Thyroid gland (tissue), 4 donors: ENCODE data around the gene HOXA7. TPM values are rescaled to one million over a fixed set of nuclear protein-coding genes. Genes with fewer than 3 reads are reported as not detected.

Source experiments
- DNase-seq, 2 donors: peaks; one replicate each; pipeline ENCODE4 v3.0.0-alpha.2; 2019
- H3K27ac ChIP-seq, 3 donors: fragments of 200-600 bp; sonication (generic); 1 replicate in 2 of 3; 2 replicates in 1 of 3; pipeline ENCODE4 v1.5.1; 2016 to 2019; ENCODE audit warnings: mild to moderate bottlenecking in 1 of 3, moderate library complexity in 1 of 3
- H3K27me3 ChIP-seq: fragments of 200-600 bp; sonication (generic); one replicate; pipeline ENCODE4 v1.5.1; 2019
- H3K36me3 ChIP-seq, 2 donors: fragments of 200-600 bp; sonication (generic); one replicate each; pipeline ENCODE4 v1.5.1; 2016 to 2019
- H3K4me1 ChIP-seq, 2 donors: fragments of 200-600 bp; sonication (generic); one replicate each; pipeline ENCODE4 v1.5.1; 2017 to 2019
- H3K4me3 ChIP-seq, 3 donors: fragments of 200-600 bp; sonication (generic); replicated peaks in 1 of 3; 1 replicate in 2 of 3; 2 replicates in 1 of 3; pipeline ENCODE4 v1.5.1; 2016; ENCODE audit warnings: mild to moderate bottlenecking in 1 of 3
- H3K9me3 ChIP-seq: fragments of 200-600 bp; sonication (generic); one replicate; pipeline ENCODE4 v1.5.1; 2017
- POLR2A ChIP-seq, 2 donors: fragments of 450-650 bp; IDR thresholded peaks; one replicate each; pipeline ENCODE4 v1.6.1; 2017; ENCODE audit warnings: antibody characterized with exemption in 2 of 2, mild to moderate bottlenecking in 2 of 2, moderate library complexity in 1 of 2
- WGBS, 2 donors: methylation state at CpG; one replicate each; pipeline ENCODE4 v1.1.5; 2017; 5-methylcytosine and 5-hydroxymethylcytosine counted together
- intact Hi-C: fragments of 100-400 bp; cut with DNase I; formaldehyde crosslinking; loops from one replicate; pipeline ENCODE4 v1.15.1; 2023
- total RNA-seq, 4 donors: library from RNA; depleted of rRNA; stranded (reverse); fragments of >200 nt; gene quantifications; one replicate each; pipeline ENCODE4 v1.2.3, GENCODE V29; 2016
- TF ChIP-seq, protein P1 (sequence below), 6 experiments: fragments of 200-600 bp in 3 of 6; fragments of 450-650 bp in 3 of 6; sonication (generic) in 3 of 6; IDR thresholded peaks; one replicate each; pipeline ENCODE4 v1.5.1; 2016 to 2019; ENCODE audit warnings: antibody characterized with exemption in 6 of 6, mild to moderate bottlenecking in 2 of 6, inconsistent platforms in 1 of 6, moderate library complexity in 1 of 6

HOXA7 gene
- total RNA-seq, 4 donors from 2014 or later: 0.34 to 2.1 (median 0.74) TPM

GRCh38 chr7:27119412-27119911, 37.0 kb downstream of the HOXA7 start:
- Histone ChIP-seq H3K9me3 (no peaks in the 10 kb centered on the region), H3K27ac (no peak overlapping the region), H3K27me3 (peaks cover 25% of the 10 kb centered on the region), H3K4me1 (peaks cover 0 to 4% of the 10 kb centered on the region in 2 donors), H3K36me3 (no peaks in the 10 kb centered on the region), H3K4me3 (no peak overlapping the region)
- 38 to 40% methylated on average over 1 of the region's 1 CpG for WGBS, 2 donors
- intact Hi-C loops: no loop called here
- DNase-seq: no peak
- TF ChIP-seq POLR2A (IDR thresholded peaks at IDR 0.05): no peak
- TF ChIP-seq, protein P1, sequence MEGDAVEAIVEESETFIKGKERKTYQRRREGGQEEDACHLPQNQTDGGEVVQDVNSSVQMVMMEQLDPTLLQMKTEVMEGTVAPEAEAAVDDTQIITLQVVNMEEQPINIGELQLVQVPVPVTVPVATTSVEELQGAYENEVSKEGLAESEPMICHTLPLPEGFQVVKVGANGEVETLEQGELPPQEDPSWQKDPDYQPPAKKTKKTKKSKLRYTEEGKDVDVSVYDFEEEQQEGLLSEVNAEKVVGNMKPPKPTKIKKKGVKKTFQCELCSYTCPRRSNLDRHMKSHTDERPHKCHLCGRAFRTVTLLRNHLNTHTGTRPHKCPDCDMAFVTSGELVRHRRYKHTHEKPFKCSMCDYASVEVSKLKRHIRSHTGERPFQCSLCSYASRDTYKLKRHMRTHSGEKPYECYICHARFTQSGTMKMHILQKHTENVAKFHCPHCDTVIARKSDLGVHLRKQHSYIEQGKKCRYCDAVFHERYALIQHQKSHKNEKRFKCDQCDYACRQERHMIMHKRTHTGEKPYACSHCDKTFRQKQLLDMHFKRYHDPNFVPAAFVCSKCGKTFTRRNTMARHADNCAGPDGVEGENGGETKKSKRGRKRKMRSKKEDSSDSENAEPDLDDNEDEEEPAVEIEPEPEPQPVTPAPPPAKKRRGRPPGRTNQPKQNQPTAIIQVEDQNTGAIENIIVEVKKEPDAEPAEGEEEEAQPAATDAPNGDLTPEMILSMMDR (IDR thresholded peaks at IDR 0.05): no peak

GRCh38 chr7:27118580-27118979, 37.9 kb downstream of the HOXA7 start:
- peaks cover 32% of the 10 kb centered on the region for H3K27me3 ChIP-seq
- intact Hi-C loops: no loop called here
- H3K27ac ChIP-seq: peak overlapping the region in 1 of 3 donors; percentile 80
- H3K4me3 ChIP-seq: no peak overlapping the region
- no peaks in the 10 kb centered on the region for H3K36me3 ChIP-seq
- 23 to 31% methylated on average over 3 of the region's 3 CpGs for WGBS, 2 donors
- H3K9me3 ChIP-seq: no peaks in the 10 kb centered on the region
- DNase-seq: no peak
- TF ChIP-seq, protein P1 (IDR thresholded peaks at IDR 0.05): no peak
- no peak for TF ChIP-seq POLR2A (IDR thresholded peaks at IDR 0.05)
- peaks cover 0 to 4% of the 10 kb centered on the region in 2 donors for H3K4me1 ChIP-seq

DNA sequence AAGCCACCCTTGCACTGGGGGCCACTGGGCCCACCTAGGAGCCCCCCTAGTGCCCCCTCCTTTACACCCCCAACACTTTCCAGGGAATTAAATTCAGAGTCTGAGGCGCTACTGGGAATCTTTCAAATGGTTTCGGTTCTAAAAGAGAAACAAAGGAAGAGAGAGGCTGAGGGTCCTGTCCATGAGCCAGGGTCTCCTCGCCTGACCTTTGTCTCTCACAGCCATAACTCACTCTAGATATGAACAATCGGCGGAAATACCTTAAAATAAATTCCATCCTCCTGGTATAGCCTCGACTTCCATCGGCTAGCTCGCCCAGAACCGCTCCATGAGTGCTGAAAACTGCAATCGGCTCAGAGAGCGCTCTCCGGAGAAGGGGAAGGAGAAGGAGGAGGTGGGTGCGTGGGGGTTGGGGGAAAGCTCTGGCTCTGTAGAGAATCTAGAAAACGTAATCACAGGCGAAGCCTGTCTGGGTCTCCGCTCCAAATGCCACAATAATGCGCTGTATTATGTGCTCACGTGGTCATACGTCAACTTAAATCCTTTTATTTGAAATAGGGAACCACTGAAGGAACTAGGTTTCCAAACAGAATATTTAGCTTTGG, 38.5 kb downstream of the HOXA7 start:
- H3K4me1 ChIP-seq: peaks cover 0 to 4% of the 10 kb centered on the region in 2 donors
- no peaks in the 10 kb centered on the region for H3K36me3 ChIP-seq
- peak overlapping the region in 1 of 3 donors; percentile 8 for H3K4me3 ChIP-seq
- peaks cover 36% of the 10 kb centered on the region for H3K27me3 ChIP-seq
- no peaks in the 10 kb centered on the region for H3K9me3 ChIP-seq
- no peak for DNase-seq
- no peak for TF ChIP-seq POLR2A (IDR thresholded peaks at IDR 0.05)
- TF ChIP-seq, protein P1 (IDR thresholded peaks at IDR 0.05): no peak
- intact Hi-C loops: no loop called here
- 8 to 16% methylated on average over 19 of the region's 19 CpGs for WGBS, 2 donors
- H3K27ac ChIP-seq: peak overlapping the region; percentile 23 to 80 (median 52)

DNA sequence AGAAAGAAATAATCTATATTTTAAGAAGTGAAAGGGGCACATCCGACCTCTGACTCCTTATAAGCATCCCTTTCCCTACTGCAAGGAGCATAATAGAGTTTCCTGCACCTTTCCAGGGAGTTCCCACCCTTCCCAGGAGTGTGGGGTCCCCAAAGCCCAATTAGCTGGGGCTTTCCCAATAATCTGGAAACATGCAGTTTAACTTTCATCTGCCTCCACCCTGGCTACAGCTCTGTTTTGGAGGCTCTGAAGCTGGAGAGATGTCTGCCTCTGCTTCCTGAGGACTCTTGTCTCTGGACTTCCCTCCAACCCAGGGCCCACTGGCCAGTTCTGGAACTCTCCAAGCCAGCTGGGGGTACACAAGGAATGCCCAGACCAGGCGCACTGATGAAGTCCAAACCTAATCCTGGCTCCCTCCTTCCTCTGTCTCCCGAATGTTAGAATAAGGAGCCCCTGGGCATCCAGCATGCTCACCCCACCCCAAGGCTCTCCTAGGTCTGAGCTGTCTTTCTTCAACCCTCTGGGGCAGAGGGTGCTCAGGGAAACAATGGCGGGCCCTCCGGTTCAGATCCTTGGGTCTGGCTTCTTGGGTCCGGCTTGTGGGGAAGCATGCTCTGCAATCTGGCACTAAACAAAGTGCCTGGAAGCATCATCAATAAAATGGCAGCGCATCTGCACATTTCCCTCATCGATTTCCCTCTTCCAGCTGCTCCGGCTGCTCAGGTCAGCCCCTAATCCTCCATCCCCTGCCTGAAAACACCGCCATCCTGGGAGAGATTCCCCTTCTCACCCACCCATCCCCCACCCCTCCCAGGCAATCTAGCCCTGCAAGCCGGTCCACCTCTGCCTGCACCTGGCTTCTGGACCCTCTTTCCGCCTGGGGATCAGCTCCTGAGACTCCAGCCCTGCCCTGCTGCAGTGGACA, 39.3 kb downstream of the HOXA7 start:
- Histone ChIP-seq H3K4me3 (peak overlapping the region in 1 of 3 donors; percentile 8), H3K27me3 (peaks cover 36% of the 10 kb centered on the region), H3K36me3 (no peaks in the 10 kb centered on the region), H3K27ac (peak overlapping the region; percentile 52 to 80 (median 71)), H3K4me1 (peaks cover 0 to 4% of the 10 kb centered on the region in 2 donors), H3K9me3 (no peaks in the 10 kb centered on the region)
- no peak for DNase-seq
- 16 to 18% methylated on average over 12 of the region's 12 CpGs for WGBS, 2 donors
- TF ChIP-seq, protein P1 (IDR thresholded peaks at IDR 0.05): no peak
- no peak for TF ChIP-seq POLR2A (IDR thresholded peaks at IDR 0.05)
- intact Hi-C loops: no loop called here
